ENCODE measurements around the gene POLR2I. TPM values are rescaled to one million over a fixed set of nuclear protein-coding genes. Genes with fewer than 3 reads are reported as not detected.

Gene POLR2I
- total RNA-seq, 1 experiment from 2014 or later: 146 TPM

- no peak overlapping the region for H3K9ac ChIP-seq (ENCODE audit: extremely low read depth, insufficient read length, low read length)
- H3K4me3 Mint-ChIP-seq: no peak overlapping the region
- H3K23ac ChIP-seq (ENCODE audit: insufficient read length, low read depth, low read length): no peak overlapping the region
- no peak overlapping the region for H4K5ac ChIP-seq (ENCODE audit: insufficient read length, low read depth, low read length)
- H2BK12ac ChIP-seq (ENCODE audit: insufficient read length, low read depth, low read length): no peak overlapping the region
- WGBS (ENCODE audit: extremely low coverage, insufficient read length, low lambda C conversion rate): no CpG with 5 or more reads among the region's 3 CpGs
- H2BK120ac ChIP-seq (ENCODE audit: low read depth, low read length, poor library complexity, severe bottlenecking): no peak overlapping the region
- no peak overlapping the region for H3T11ph ChIP-seq (ENCODE audit: low read length)
- no peak overlapping the region for H3K4ac ChIP-seq (ENCODE audit: low read depth, low read length)
- no peak overlapping the region for H2BK20ac ChIP-seq (ENCODE audit: low read depth, low read length, poor library complexity, severe bottlenecking)
- H3K27me3 ChIP-seq (ENCODE audit: insufficient read depth, low read length): no peaks in the 10 kb centered on the region
- no peak overlapping the region for H2BK5ac ChIP-seq (ENCODE audit: insufficient read length, low read length)
- no peaks in the 10 kb centered on the region for H3K4me1 Mint-ChIP-seq
- no peaks in the 10 kb centered on the region for H3K4me1 ChIP-seq (ENCODE audit: insufficient read depth, low read length)
- TF ChIP-seq CTCF (conservative IDR thresholded peaks at IDR 0.05): no peak
- peaks cover 2% of the 10 kb centered on the region for H4K20me1 ChIP-seq (ENCODE audit: control insufficient read depth, insufficient read depth, insufficient read length)
- H3K27me3 Mint-ChIP-seq (ENCODE audit: low read depth): no peaks in the 10 kb centered on the region
- H3K18ac ChIP-seq (ENCODE audit: insufficient read length, low read depth, low read length): no peak overlapping the region
- H3K27ac ChIP-seq (ENCODE audit: insufficient read length, low read depth, low read length): no peak overlapping the region
- H3K36me3 Mint-ChIP-seq (ENCODE audit: insufficient read depth in 1 of 3, low read depth in 3 of 3): peaks cover 51 to 77% (median 69%) of the 10 kb centered on the region in 3 experiments; a peak in 6 of 7 replicates
- H2AFZ ChIP-seq (ENCODE audit: low read length): no peak overlapping the region
- DNase-seq: no peak
- no peak overlapping the region for H4K8ac ChIP-seq (replicated peaks; ENCODE audit: insufficient read length, low read depth, low read length)
- H3K23me2 ChIP-seq (ENCODE audit: insufficient read length, low read depth, low read length, poor library complexity, severe bottlenecking): no peaks in the 10 kb centered on the region
- no peak overlapping the region for H2AK5ac ChIP-seq (ENCODE audit: insufficient read length, low read length)
- no peaks in the 10 kb centered on the region for H3K79me2 ChIP-seq (ENCODE audit: insufficient read depth, low read length)
- no peak overlapping the region for H3K27ac Mint-ChIP-seq
- no peaks in the 10 kb centered on the region for H3K79me1 ChIP-seq (ENCODE audit: insufficient read depth, low read depth, low read length, poor library complexity, severe bottlenecking)
- no peaks in the 10 kb centered on the region for H3K9me3 ChIP-seq (ENCODE audit: control insufficient read depth, low read depth, low read length)
- H3K9me3 Mint-ChIP-seq: no peaks in the 10 kb centered on the region
- H4K91ac ChIP-seq (ENCODE audit: insufficient read length, low read depth, low read length): no peak overlapping the region
- no peak overlapping the region for H2BK15ac ChIP-seq (ENCODE audit: low read depth, low read length)
- H3K14ac ChIP-seq (ENCODE audit: insufficient read depth, low read length): no peak overlapping the region
- H3K56ac ChIP-seq (ENCODE audit: insufficient read length, low read depth, low read length): no peak overlapping the region
- H3K4me2 ChIP-seq (ENCODE audit: insufficient read depth, insufficient read length, low read length): no peak overlapping the region
Measured at GRCh38 chr19:36081385-36081784, 33.3 kb downstream of the POLR2I start.

Measured in H9 (cell line).